ENCODE measurements around the gene PPEF1. TPM values are rescaled to one million over a fixed set of nuclear protein-coding genes. Genes with fewer than 3 reads are reported as not detected.

The PPEF1 gene
- total and polyA plus RNA-seq, 9 donors = 0.12 to 2.0 (median 0.58) TPM; not detected in 3

DNA sequence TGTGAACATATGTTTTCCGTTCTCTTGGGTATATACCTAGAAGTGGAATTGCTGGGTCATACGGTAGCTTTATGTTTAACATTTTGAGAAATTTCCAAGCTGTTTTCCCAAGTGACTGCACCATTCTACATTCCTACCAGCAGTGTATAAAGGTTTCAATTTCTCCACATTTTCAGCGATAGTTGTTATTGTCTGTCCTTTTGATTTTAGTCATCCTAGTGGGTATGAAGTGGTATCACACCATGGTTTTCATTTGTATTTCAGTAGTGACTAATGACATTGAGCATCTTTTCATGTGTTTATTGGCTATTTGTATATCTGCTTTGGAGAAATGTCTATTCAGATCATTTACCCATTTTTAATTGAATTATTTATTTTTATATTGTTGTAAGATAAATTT is 2.4 kb downstream of the PPEF1 start:
- no peak overlapping the region for H3K4me3 ChIP-seq
- no peaks in the 10 kb centered on the region for H3K27me3 ChIP-seq
- intact Hi-C loops (cut with DNase I) = no loop called here
- H3K4me1 ChIP-seq (ENCODE audit: insufficient read depth) = no peaks in the 10 kb centered on the region
- no peak for DNase-seq
- WGBS, 3 donors = 90 to 95% (median 95%) methylated on average over 3 of the region's 3 CpGs
- TF ChIP-seq, protein P1, sequence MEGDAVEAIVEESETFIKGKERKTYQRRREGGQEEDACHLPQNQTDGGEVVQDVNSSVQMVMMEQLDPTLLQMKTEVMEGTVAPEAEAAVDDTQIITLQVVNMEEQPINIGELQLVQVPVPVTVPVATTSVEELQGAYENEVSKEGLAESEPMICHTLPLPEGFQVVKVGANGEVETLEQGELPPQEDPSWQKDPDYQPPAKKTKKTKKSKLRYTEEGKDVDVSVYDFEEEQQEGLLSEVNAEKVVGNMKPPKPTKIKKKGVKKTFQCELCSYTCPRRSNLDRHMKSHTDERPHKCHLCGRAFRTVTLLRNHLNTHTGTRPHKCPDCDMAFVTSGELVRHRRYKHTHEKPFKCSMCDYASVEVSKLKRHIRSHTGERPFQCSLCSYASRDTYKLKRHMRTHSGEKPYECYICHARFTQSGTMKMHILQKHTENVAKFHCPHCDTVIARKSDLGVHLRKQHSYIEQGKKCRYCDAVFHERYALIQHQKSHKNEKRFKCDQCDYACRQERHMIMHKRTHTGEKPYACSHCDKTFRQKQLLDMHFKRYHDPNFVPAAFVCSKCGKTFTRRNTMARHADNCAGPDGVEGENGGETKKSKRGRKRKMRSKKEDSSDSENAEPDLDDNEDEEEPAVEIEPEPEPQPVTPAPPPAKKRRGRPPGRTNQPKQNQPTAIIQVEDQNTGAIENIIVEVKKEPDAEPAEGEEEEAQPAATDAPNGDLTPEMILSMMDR (IDR thresholded peaks at IDR 0.05) = no peak
- TF ChIP-seq EP300 (IDR thresholded peaks at IDR 0.05) = no peak
- TF ChIP-seq POLR2A (IDR thresholded peaks at IDR 0.05) = no peak
- no peak overlapping the region for H3K27ac ChIP-seq
- no peaks in the 10 kb centered on the region for H3K9me3 ChIP-seq
- no peaks in the 10 kb centered on the region for H3K36me3 ChIP-seq

DNA sequence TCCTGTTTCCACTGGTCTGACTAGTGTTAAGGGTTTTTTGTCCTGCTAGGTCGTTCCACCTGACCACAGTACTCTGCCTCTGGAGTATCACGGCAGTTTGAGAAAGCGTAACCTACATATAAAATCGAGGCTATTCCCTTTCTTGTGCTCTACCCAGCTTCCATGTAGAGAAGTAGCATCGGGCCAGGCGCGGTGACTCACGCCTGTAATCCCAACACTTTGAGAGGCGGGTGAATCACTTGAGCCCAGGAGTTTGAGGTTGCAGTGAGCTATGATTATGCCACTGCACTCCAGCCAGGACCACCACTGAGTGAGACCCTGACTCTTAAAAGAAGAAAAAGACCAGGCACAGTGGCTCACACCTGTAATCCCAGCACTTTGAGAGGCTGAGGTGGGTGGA is 7.5 kb downstream of the PPEF1 start:
- WGBS, 3 donors = 78 to 88% (median 88%) methylated on average over 9 of the region's 9 CpGs
- intact Hi-C loops (cut with DNase I) = no loop called here
- Histone ChIP-seq H3K9me3 (no peaks in the 10 kb centered on the region), H3K27ac (no peak overlapping the region), H3K36me3 (no peaks in the 10 kb centered on the region), H3K4me1 (ENCODE audit: insufficient read depth) (no peaks in the 10 kb centered on the region), H3K4me3 (no peak overlapping the region), H3K27me3 (no peaks in the 10 kb centered on the region)
- DNase-seq = no peak
- no peak for TF ChIP-seq EP300 (IDR thresholded peaks at IDR 0.05)
- TF ChIP-seq, protein P1 (IDR thresholded peaks at IDR 0.05) = no peak
- TF ChIP-seq POLR2A (IDR thresholded peaks at IDR 0.05) = no peak

DNA sequence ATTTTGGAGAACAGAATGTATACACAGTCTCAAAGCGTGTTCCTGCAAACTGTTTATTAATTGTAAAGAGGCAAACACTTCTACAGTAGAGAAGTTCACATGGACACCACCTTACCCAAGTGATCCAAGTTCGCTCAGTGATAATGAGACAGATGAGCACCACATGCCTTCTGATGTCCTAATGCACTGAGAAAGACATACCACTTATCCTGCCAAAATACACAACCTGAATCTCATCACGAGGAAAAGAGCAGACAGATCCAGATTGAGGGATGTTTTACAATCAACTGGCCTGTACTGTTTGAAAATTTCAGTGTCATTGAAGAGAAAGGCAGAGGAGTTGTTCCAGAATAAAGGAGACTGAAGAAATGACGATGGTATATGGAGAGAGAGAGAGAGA is 12.4 kb downstream of the PPEF1 start:
- no peak overlapping the region for H3K27ac ChIP-seq
- no peaks in the 10 kb centered on the region for H3K9me3 ChIP-seq
- no peak overlapping the region for H3K4me3 ChIP-seq
- WGBS, 3 donors = 51 to 63% (median 57%) methylated on average over 4 of the region's 4 CpGs
- H3K4me1 ChIP-seq (ENCODE audit: insufficient read depth) = no peaks in the 10 kb centered on the region
- H3K36me3 ChIP-seq = no peaks in the 10 kb centered on the region
- TF ChIP-seq EP300 (IDR thresholded peaks at IDR 0.05) (no peak), POLR2A (IDR thresholded peaks at IDR 0.05) (no peak)
- TF ChIP-seq, protein P1 (IDR thresholded peaks at IDR 0.05) = no peak
- intact Hi-C loops (cut with DNase I) = no loop called here
- DNase-seq = no peak
- H3K27me3 ChIP-seq = no peaks in the 10 kb centered on the region

DNA sequence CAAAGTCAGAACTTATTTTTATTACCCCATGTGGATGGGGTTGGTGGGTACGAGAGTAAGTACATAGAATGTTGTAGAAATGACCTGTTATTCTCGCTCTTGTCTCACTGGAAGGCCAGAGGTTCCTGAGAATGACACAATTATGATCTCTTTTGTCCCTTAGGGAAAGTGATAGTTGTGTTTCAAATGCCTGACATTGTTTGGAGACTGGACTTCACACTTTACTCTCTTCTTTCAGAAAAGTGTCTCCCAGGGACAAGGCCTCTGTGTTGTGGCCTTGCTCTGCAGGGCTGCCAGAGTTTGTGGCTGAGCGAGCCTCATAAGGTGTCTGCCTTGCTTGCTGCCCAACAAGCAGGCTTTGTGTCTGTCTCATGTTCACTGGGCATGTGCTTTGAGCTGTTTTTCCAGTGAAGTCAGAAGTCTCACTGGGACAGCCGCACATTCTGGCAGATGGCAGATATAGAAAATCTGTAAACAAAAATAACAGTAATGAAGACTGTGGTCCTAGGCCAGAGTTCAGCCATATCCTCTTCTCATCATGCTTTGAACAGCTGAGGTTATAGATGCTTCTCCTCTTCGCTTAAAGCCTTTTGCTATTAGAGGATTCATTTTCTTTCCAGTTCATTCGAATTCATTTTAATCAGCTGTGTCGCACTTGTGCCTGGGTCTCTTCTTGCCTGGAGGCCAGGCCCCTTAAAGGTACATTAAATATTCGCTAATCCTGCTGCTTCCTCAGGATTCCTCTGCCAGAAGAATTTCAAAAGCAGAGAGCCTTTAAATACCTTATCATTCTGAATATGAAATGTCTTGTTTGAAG is 14.4 kb downstream of the PPEF1 start:
- Histone ChIP-seq H3K4me1 (ENCODE audit: insufficient read depth) (no peaks in the 10 kb centered on the region), H3K4me3 (no peak overlapping the region), H3K27me3 (no peaks in the 10 kb centered on the region), H3K9me3 (no peaks in the 10 kb centered on the region), H3K27ac (no peak overlapping the region), H3K36me3 (no peaks in the 10 kb centered on the region)
- no peak for TF ChIP-seq EP300 (IDR thresholded peaks at IDR 0.05)
- no peak for TF ChIP-seq POLR2A (IDR thresholded peaks at IDR 0.05)
- TF ChIP-seq, protein P1 (IDR thresholded peaks at IDR 0.05) = no peak
- WGBS, 3 donors = 67 to 78% (median 70%) methylated on average over 8 of the region's 8 CpGs
- DNase-seq = no peak
- intact Hi-C loops (cut with DNase I) = no loop called here

All from ovary (tissue), 9 donors.